Gastroesophageal sphincter (tissue), 4 donors: ENCODE data around the gene SPATA18. TPM values are rescaled to one million over a fixed set of nuclear protein-coding genes. Genes with fewer than 3 reads are reported as not detected.

Experiments
- ATAC-seq: fragments of 150-250 bp; one replicate; pipeline ENCODE4 v1.9.1; 2016; ENCODE audit warnings: mild to moderate bottlenecking, moderate library complexity
- H3K27ac ChIP-seq, 4 donors: fragments of 200-600 bp; sonication (generic) in 3 of 4; 1 replicate in 3 of 4; 2 replicates in 1 of 4; pipeline ENCODE4 v1.5.1; 2016 to 2019
- H3K27me3 ChIP-seq: fragments of 200-600 bp; sonication (generic); one replicate; pipeline ENCODE4 v1.5.1; 2019
- H3K36me3 ChIP-seq, 2 donors: fragments of 200-600 bp; sonication (generic); one replicate each; pipeline ENCODE4 v1.5.1; 2019; ENCODE audit warnings: control low read depth in 1 of 2
- H3K4me1 ChIP-seq, 3 donors: fragments of 200-600 bp; sonication (generic); 1 replicate in 2 of 3; 2 replicates in 1 of 3; pipeline ENCODE4 v1.5.1; 2016 to 2019; ENCODE audit warnings: control low read depth in 2 of 3
- H3K4me3 ChIP-seq, 2 donors: fragments of 200-600 bp; sonication (generic); one replicate each; pipeline ENCODE4 v1.5.1; 2019; ENCODE audit warnings: mild to moderate bottlenecking in 1 of 2, moderate library complexity in 1 of 2
- H3K9me3 ChIP-seq, 3 donors: fragments of 200-600 bp; sonication (generic); one replicate each; pipeline ENCODE4 v1.5.1; 2017 to 2019; ENCODE audit warnings: control low read depth in 2 of 3
- CTCF ChIP-seq, 4 experiments: fragments of 200-600 bp in 2 of 4; fragments of 450-650 bp in 2 of 4; sonication (generic) in 1 of 4; IDR thresholded peaks; one replicate each; pipeline ENCODE4 v1.5.1; 2017 to 2019; ENCODE audit warnings: antibody characterized with exemption in 4 of 4, mild to moderate bottlenecking in 2 of 4, moderate library complexity in 2 of 4
- EP300 ChIP-seq: sonication (generic); formaldehyde crosslinking; IDR thresholded peaks from one replicate; pipeline ENCODE4 v1.6.1; 2017; ENCODE audit warnings: antibody characterized with exemption, mild to moderate bottlenecking
- POLR2A ChIP-seq, 2 donors: fragments of 450-650 bp; IDR thresholded peaks; one replicate each; pipeline ENCODE4 v1.6.1; 2017; ENCODE audit warnings: antibody characterized with exemption in 2 of 2, mild to moderate bottlenecking in 2 of 2, moderate library complexity in 1 of 2
- POLR2AphosphoS5 ChIP-seq: sonication (generic); formaldehyde crosslinking; IDR thresholded peaks from one replicate; pipeline ENCODE4 v1.6.1; 2017; ENCODE audit warnings: antibody characterized with exemption
- WGBS, 2 donors: methylation state at CpG; one replicate each; pipeline ENCODE4 v1.1.5; 2018; ENCODE audit warnings: low coverage in 1 of 2; 5-methylcytosine and 5-hydroxymethylcytosine counted together
- total RNA-seq, 4 donors: library from RNA; depleted of rRNA; stranded (reverse); fragments of >200 nt; gene quantifications; one replicate each; pipeline ENCODE4 v1.1.0, GENCODE V29; 2016

SPATA18 gene
- total RNA-seq, 4 donors from 2014 or later, result 2.6 to 20.5 (median 3.9) TPM

DNA sequence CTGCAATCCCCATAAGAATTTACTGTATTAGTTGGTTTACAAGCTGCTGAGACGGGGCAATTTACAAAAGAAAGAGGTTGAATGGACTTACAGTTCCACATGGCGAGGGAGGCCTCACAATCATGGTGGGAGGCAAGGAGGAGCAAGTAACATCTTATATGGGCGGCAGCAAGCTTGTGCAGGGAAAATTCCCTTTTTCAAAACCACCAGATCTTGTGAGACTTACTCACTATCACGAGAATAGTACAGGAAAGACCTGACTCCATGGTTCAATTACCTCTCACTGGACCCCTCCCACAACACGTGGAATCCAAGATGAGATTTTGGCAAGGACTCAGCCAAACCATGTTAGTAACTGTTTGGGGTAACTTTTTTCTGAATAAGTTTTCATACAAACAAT is 1.8 kb upstream of the SPATA18 start:
- H3K27ac ChIP-seq, result no peak overlapping the region
- peaks cover 0 to 7% (median 0%) of the 10 kb centered on the region in 3 donors for H3K9me3 ChIP-seq
- peaks cover 42% of the 10 kb centered on the region for H3K27me3 ChIP-seq
- WGBS, 2 donors, result 87 to 100% methylated on average over 3 to 5 of the region's 5 CpGs
- TF ChIP-seq EP300 (no peak), CTCF (IDR thresholded peaks at IDR 0.05) (no peak), POLR2AphosphoS5 (no peak), POLR2A (IDR thresholded peaks at IDR 0.05) (no peak)
- H3K36me3 ChIP-seq, result no peaks in the 10 kb centered on the region
- no peak overlapping the region for H3K4me3 ChIP-seq
- ATAC-seq, result no peak
- H3K4me1 ChIP-seq, result peaks cover 0 to 14% (median 0%) of the 10 kb centered on the region in 3 donors

GRCh38 chr4:52051615-52052474 is 741 bp downstream of the SPATA18 start:
- Histone ChIP-seq H3K27ac (peak overlapping the region in 3 of 4 donors; percentile 18 to 64 (median 56)), H3K4me3 (peak overlapping the region; percentile 58 to 61), H3K27me3 (peaks cover 42% of the 10 kb centered on the region), H3K36me3 (no peaks in the 10 kb centered on the region), H3K9me3 (peaks cover 0 to 7% (median 0%) of the 10 kb centered on the region in 3 donors), H3K4me1 (peaks cover 0 to 14% (median 0%) of the 10 kb centered on the region in 3 donors)
- TF ChIP-seq EP300 (no peak), POLR2A (IDR thresholded peaks at IDR 0.05) (no peak), CTCF (IDR thresholded peaks at IDR 0.05) (no peak), POLR2AphosphoS5 (no peak)
- 14 to 32% methylated on average over 19 to 31 of the region's 46 CpGs for WGBS, 2 donors
- peak; percentile 83 for ATAC-seq

GRCh38 chr4:52052475-52052780 is 1.3 kb downstream of the SPATA18 start:
- Histone ChIP-seq H3K4me3 (peak overlapping the region in 1 of 2 donors; percentile 61), H3K27me3 (peaks cover 42% of the 10 kb centered on the region), H3K36me3 (no peaks in the 10 kb centered on the region), H3K9me3 (peaks cover 0 to 7% (median 0%) of the 10 kb centered on the region in 3 donors), H3K27ac (peak overlapping the region in 1 of 4 donors; percentile 64), H3K4me1 (peaks cover 0 to 14% (median 0%) of the 10 kb centered on the region in 3 donors)
- TF ChIP-seq POLR2A (IDR thresholded peaks at IDR 0.05) (no peak), POLR2AphosphoS5 (no peak), EP300 (no peak), CTCF (IDR thresholded peaks at IDR 0.05) (no peak)
- ATAC-seq, result peak; percentile 34
- WGBS, 2 donors, result 47 to 84% methylated on average over 3 to 7 of the region's 7 CpGs

- H3K9me3 ChIP-seq, result peaks cover 0 to 7% (median 0%) of the 10 kb centered on the region in 3 donors
- WGBS, 2 donors, result 97 to 98% methylated on average over 3 of the region's 3 CpGs
- TF ChIP-seq CTCF (IDR thresholded peaks at IDR 0.05) (no peak), POLR2A (IDR thresholded peaks at IDR 0.05) (no peak), EP300 (no peak), POLR2AphosphoS5 (no peak)
- H3K27ac ChIP-seq, result no peak overlapping the region
- ATAC-seq, result no peak
- H3K4me3 ChIP-seq, result no peak overlapping the region
- peaks cover 0 to 18% (median 0%) of the 10 kb centered on the region in 3 donors for H3K4me1 ChIP-seq
- peaks cover 28% of the 10 kb centered on the region for H3K27me3 ChIP-seq
- H3K36me3 ChIP-seq, result no peaks in the 10 kb centered on the region
These were observed 3.1 kb downstream of the SPATA18 start for GRCh38 chr4:52054254-52054653.

DNA sequence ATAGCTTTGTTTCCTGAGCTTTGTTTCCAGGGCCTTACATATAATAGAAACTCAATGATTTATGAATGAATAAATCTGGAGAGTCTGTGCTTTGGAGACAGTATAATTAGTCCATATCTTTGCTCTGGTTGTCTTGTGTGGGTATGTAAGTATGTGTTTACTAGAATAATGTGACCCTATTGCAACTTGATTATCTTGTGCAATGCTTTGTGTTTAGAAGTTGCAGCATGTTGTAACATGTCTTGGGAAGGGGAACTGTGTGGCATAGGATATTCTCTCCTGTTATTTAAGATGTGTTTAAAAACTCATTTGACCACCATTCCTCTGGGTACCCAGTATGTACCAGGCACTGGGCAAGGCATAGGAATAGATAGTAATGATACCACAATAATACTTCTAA is 6.1 kb downstream of the SPATA18 start:
- H3K4me3 ChIP-seq, result no peak overlapping the region
- no peak for ATAC-seq
- H3K9me3 ChIP-seq, result peaks cover 0 to under 1% (median 0%) of the 10 kb centered on the region in 3 donors
- peaks cover 0 to 4% (median 0%) of the 10 kb centered on the region in 3 donors for H3K4me1 ChIP-seq
- H3K27me3 ChIP-seq, result peaks cover 10% of the 10 kb centered on the region
- no peak overlapping the region for H3K27ac ChIP-seq
- H3K36me3 ChIP-seq, result no peaks in the 10 kb centered on the region
- TF ChIP-seq CTCF (IDR thresholded peaks at IDR 0.05), result no peak
- TF ChIP-seq POLR2A (IDR thresholded peaks at IDR 0.05), result no peak
- TF ChIP-seq POLR2AphosphoS5, result no peak
- no peak for TF ChIP-seq EP300
